Central memory CD8-positive, alpha-beta T cell (primary cell): Measurements from ENCODE around the gene GOLGA8G.
"Not testable (repeated sequence)": the region's sequence is repeated elsewhere in the genome, so short reads cannot be mapped to it uniquely, and the experiment has no call there.

Experiments used
- ATAC-seq: fragments of 150-1000 bp; cut with Tn5 transposase; replicated peaks from 2 replicates; pipeline ENCODE4 v1.10.0; 2022; ENCODE audit warnings: mild to moderate bottlenecking, moderate FRiP score, moderate number of reproducible peaks; ENCODE audit not compliant: poor library complexity, severe bottlenecking; ENCODE audit errors: extremely low read depth
- DNase-seq, 2 donors: peaks; one replicate each; pipeline ENCODE4 v3.0.0; 2021; ENCODE audit warnings: low spot score in 2 of 2
- H3K27ac Mint-ChIP-seq: one replicate; pipeline ENCODE4 v1.8.0; 2022; ENCODE audit warnings: low read depth, mild to moderate bottlenecking, moderate library complexity, mixed read lengths
- H3K27me3 Mint-ChIP-seq: one replicate; pipeline ENCODE4 v1.8.0; 2022; ENCODE audit warnings: mixed read lengths
- H3K36me3 Mint-ChIP-seq: one replicate; pipeline ENCODE4 v1.8.0; 2022; ENCODE audit warnings: mild to moderate bottlenecking, moderate library complexity, mixed read lengths; ENCODE audit not compliant: insufficient read depth
- H3K4me1 Mint-ChIP-seq: one replicate; pipeline ENCODE4 v1.8.0; 2022; ENCODE audit warnings: mixed read lengths
- H3K4me3 Mint-ChIP-seq: one replicate; pipeline ENCODE4 v1.8.0; 2022; ENCODE audit warnings: mild to moderate bottlenecking, moderate library complexity, mixed read lengths
- H3K9me3 Mint-ChIP-seq: one replicate; pipeline ENCODE4 v1.8.0; 2022; ENCODE audit warnings: mixed read lengths

GOLGA8G gene, protein sequence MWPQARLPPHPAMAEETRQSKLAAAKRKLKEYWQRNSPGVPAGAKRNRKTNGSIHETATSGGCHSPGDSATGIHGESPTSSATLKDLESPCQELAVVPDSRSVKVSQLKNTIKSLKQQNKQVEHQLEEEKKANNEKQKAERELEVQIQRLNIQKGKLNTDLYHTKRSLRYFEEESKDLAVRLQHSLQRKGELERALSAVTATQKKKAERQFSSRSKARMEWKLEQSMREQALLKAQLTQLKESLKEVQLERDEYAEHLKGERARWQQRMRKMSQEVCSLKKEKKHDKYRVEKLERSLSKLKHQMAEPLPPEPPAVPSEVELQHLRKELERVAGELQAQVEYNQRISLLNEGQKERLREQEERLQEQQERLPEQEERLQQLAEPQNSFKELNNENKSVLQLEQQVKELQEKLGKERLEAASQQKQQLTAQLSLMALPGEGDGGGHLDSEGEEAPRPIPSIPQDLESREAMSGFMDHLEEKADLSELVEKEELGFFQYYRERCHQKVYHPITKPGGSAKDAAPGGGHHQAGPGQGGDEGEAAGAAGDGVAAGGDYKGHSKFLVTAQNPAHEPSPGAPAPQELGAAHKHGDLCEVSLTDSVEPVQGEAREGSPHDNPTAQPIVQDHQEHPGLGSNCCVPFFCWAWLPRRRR

DNA sequence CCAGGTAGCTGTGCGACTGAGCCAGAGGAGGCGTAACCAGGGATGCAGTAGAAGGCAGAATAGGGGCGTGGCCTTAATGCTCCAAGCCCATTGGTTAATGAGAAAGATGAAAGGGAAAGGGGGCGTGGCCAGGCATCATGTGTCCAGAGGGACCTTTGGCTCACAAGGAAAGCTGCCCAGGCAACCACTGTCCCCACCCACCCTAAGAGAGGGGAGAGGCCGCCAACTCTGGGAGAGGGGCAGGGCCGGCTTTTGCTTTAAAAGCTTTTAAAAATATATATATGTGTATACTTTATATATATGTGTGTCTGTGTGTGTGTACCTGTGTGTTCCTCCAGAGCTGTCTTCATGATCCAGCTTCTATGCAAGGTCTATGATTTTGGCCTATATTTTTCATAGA, at the start of gene GOLGA8G:
Gene GOLGA8G, minus strand, starts transcription at position 18 of the 400 bp plus-strand sequence. CDS start 62 bp downstream, outside the sequence.
- H3K4me1 Mint-ChIP-seq, H3K36me3 Mint-ChIP-seq, H3K4me3 Mint-ChIP-seq, H3K9me3 Mint-ChIP-seq, H3K27ac Mint-ChIP-seq, DNase-seq, H3K27me3 Mint-ChIP-seq, ATAC-seq: not testable (repeated sequence)

DNA sequence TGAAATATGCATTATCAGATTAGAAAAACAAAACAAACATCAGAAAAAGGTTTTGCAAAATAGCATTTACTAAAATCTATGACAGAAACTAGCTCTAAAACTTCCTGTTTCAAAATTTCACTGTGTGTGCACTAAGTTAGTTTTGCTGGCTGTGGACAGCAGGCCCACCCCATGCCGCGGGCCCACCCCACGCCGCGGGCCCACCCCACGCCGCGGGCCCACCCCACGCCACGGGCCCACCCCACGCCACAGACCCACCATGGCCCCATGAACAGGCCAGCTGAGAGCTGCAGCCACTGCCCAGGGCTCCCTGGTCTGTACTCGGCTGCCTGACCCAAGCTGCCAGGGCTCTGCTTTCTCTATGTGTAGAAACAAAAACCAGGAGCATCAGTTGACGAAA, 40.6 kb upstream of the GOLGA8G start:
- not testable (repeated sequence) for H3K27ac Mint-ChIP-seq, DNase-seq, H3K27me3 Mint-ChIP-seq, ATAC-seq, H3K36me3 Mint-ChIP-seq, H3K4me1 Mint-ChIP-seq, H3K4me3 Mint-ChIP-seq, H3K9me3 Mint-ChIP-seq

DNA sequence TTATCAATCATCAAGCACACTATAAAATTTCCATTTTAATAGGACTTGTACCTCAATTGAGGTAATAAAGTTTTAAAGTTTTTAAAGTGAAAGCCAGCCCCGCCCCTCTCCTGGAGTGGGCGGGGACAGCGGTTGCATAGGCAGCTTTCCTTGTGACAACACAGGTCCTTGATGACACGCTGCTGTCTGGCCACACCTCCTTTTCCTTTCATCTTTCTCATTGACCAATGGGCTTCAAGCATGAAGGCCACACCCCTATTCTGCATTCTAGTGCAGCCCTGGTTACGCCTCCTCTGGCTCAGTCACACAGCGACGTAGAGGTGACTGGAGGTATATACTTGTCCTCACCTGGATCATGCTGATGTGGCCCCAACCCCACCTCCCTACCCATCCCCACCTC, 20.5 kb upstream of the GOLGA8G start, which contains the start of gene GOLGA6L25:
Gene GOLGA6L25, plus strand, starts transcription at position 301 of the 400 bp plus-strand sequence. Its CDS starts 61 bp downstream, at position 362.
- H3K9me3 Mint-ChIP-seq, ATAC-seq, H3K27me3 Mint-ChIP-seq, DNase-seq, H3K36me3 Mint-ChIP-seq, H3K4me3 Mint-ChIP-seq, H3K4me1 Mint-ChIP-seq, H3K27ac Mint-ChIP-seq: not testable (repeated sequence)

DNA sequence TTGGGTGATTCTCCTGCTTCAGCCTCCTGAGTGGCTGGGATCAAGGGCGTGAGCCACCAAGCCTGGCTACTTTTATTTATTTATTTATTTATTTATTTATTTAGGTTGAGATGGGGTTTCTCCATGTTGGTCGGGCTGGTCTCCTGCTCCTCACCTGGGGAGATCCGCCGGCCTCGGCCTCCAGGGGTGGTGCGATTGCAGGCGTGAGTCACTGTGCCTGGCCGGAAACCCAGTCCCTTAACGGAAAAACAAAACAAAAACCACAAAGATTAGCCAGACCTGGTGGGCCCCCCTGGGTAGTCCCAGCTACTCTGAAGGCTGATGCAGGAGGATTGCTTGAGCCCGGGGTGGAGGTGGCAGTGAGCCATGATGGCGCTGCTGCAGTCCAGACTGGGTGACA, 17.6 kb downstream of the GOLGA8G start:
- H3K27me3 Mint-ChIP-seq, H3K4me3 Mint-ChIP-seq, DNase-seq, ATAC-seq, H3K27ac Mint-ChIP-seq, H3K9me3 Mint-ChIP-seq, H3K4me1 Mint-ChIP-seq, H3K36me3 Mint-ChIP-seq: not testable (repeated sequence)

DNA sequence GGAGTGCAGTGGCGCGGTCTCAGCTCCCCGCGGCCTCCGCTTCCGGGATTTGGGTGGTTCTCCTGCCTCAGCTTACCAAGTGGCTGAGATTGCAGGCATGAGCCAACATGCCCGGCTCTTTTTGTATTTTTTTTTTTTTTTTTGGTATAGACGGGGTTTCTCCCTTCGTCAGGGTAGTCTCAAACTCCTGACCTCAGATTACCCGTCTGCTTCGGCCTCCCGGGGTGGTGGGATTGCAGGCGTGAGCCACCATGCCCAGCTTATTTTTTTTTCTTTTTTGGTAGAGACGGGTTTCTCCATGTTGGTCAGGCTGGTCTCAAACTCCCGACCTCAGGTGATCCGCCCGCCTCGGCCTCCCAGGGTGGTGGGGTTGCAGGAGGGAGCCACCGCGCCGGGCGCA, 18.6 kb downstream of the GOLGA8G start:
- not testable (repeated sequence) for H3K9me3 Mint-ChIP-seq, DNase-seq, H3K4me3 Mint-ChIP-seq, H3K27me3 Mint-ChIP-seq, H3K36me3 Mint-ChIP-seq, H3K4me1 Mint-ChIP-seq, ATAC-seq, H3K27ac Mint-ChIP-seq

DNA sequence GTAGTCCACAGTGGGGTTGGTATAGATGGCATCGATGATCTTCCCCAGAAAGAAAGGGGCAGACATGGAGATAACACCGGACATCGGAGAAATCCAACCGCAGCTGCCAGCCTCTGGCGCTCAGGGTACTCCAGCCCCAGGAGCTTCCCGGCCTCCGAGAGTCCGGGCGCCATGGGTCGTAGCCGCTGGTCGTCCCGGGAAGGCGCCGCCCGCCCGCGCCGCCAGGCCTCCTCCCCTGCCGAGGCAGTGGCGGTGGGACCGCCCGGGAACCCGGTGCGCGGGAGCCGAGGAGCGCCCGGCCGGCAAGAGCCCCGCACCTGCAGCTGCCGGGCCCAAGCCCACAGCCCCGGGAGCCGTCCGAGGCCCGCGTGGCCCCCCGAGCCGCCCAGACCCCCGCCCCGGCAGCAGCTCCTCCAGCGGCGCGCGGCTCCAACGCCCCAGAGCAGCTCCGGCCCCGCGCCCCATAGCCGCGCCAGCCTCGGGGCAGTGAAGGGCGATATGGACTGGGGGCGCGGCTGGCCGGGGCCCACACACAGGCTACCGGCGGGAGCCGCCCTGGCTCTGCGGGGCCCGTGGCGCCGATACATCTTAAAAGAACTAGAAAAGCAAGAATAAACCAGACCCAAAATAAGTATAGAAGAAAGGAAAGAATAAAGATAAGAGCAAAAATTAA, 24.4 kb downstream of the GOLGA8G start:
- not testable (repeated sequence) for H3K27ac Mint-ChIP-seq, H3K4me3 Mint-ChIP-seq, ATAC-seq, DNase-seq, H3K9me3 Mint-ChIP-seq, H3K27me3 Mint-ChIP-seq, H3K36me3 Mint-ChIP-seq, H3K4me1 Mint-ChIP-seq

DNA sequence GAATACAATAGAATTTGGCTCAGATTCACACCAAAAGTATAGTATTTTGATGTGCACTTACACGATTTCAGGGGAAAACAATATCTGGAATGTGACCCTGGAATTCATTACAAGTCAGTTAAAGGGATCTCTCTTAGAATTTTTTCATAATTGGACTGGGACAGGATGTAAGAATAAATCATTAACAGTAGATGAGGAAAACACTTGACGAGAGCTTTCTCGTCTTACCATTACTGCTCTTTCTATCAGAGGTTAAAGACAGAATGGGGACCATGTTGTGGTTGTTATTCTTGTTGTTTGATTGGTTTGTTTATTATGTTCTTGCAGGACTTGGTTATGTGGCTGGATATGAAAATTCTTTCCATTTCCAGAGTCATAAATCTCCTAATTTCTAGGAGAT, 51.4 kb downstream of the GOLGA8G start:
- H3K27me3 Mint-ChIP-seq, H3K4me3 Mint-ChIP-seq, H3K4me1 Mint-ChIP-seq, H3K36me3 Mint-ChIP-seq, H3K9me3 Mint-ChIP-seq, DNase-seq, H3K27ac Mint-ChIP-seq, ATAC-seq: not testable (repeated sequence)
